ENCODE results near the gene GPRC5C. TPM values are rescaled to one million over a fixed set of nuclear protein-coding genes. Genes with fewer than 3 reads are reported as not detected.

GPRC5C gene
- total RNA-seq, 1 experiment from 2014 or later: 15.5 TPM

GRCh38 chr17:74455025-74455545, 23.2 kb downstream of the GPRC5C start:
- WGBS (ENCODE audit: extremely low coverage, insufficient read length, low lambda C conversion rate): no CpG with 5 or more reads among the region's 15 CpGs
- Mint-ChIP-seq H3K27ac (0 out of 7 replicates have a peak overlapping the region, but pooled peaks of 1 of the 3 experiments have one; percentile 27), H3K4me3 (peak overlapping the region; percentile 54 to 68; a peak in 3 of 5 replicates), H3K27me3 (ENCODE audit: low read depth) (peaks cover 67% of the 10 kb centered on the region), H3K4me1 (peaks cover 36 to 52% of the 10 kb centered on the region in 2 experiments), H3K9me3 (no peaks in the 10 kb centered on the region), H3K36me3 (ENCODE audit: insufficient read depth in 1 of 3, low read depth in 3 of 3) (no peaks in the 10 kb centered on the region)
- H3K18ac ChIP-seq (ENCODE audit: insufficient read length, low read depth, low read length): peak overlapping the region; percentile 35
- no peak overlapping the region for H2AK5ac ChIP-seq (ENCODE audit: insufficient read length, low read length)
- H3K4ac ChIP-seq (ENCODE audit: low read depth, low read length): no peak overlapping the region
- H3K9ac ChIP-seq (ENCODE audit: extremely low read depth, insufficient read length, low read length): no peak overlapping the region
- no peak overlapping the region for H2BK20ac ChIP-seq (ENCODE audit: low read depth, low read length, poor library complexity, severe bottlenecking)
- H3K27me3 ChIP-seq (ENCODE audit: insufficient read depth, low read length): peaks cover 11% of the 10 kb centered on the region; the same call in 1 of the 2 replicates
- no peak overlapping the region for H2BK120ac ChIP-seq (ENCODE audit: low read depth, low read length, poor library complexity, severe bottlenecking)
- H4K91ac ChIP-seq (ENCODE audit: insufficient read length, low read depth, low read length): no peak overlapping the region
- peaks cover 7% of the 10 kb centered on the region for H3K23me2 ChIP-seq (ENCODE audit: insufficient read length, low read depth, low read length, poor library complexity, severe bottlenecking)
- no peak overlapping the region for H2BK12ac ChIP-seq (ENCODE audit: insufficient read length, low read depth, low read length)
- no peak overlapping the region for H3K56ac ChIP-seq (ENCODE audit: insufficient read length, low read depth, low read length)
- no peak overlapping the region for H2AFZ ChIP-seq (ENCODE audit: low read length)
- H3K79me2 ChIP-seq (ENCODE audit: insufficient read depth, low read length): no peaks in the 10 kb centered on the region
- no peaks in the 10 kb centered on the region for H3K79me1 ChIP-seq (ENCODE audit: insufficient read depth, low read depth, low read length, poor library complexity, severe bottlenecking)
- peak; percentile 53 for DNase-seq
- H3K14ac ChIP-seq (ENCODE audit: insufficient read depth, low read length): no peak overlapping the region
- no peaks in the 10 kb centered on the region for H3K9me3 ChIP-seq (ENCODE audit: control insufficient read depth, low read depth, low read length)
- no peaks in the 10 kb centered on the region for H4K20me1 ChIP-seq (ENCODE audit: control insufficient read depth, insufficient read depth, insufficient read length)
- H3T11ph ChIP-seq (ENCODE audit: low read length): no peak overlapping the region
- H3K27ac ChIP-seq (ENCODE audit: insufficient read length, low read depth, low read length): no peak overlapping the region
- H2BK5ac ChIP-seq (ENCODE audit: insufficient read length, low read length): no peak overlapping the region
- TF ChIP-seq, protein P1, sequence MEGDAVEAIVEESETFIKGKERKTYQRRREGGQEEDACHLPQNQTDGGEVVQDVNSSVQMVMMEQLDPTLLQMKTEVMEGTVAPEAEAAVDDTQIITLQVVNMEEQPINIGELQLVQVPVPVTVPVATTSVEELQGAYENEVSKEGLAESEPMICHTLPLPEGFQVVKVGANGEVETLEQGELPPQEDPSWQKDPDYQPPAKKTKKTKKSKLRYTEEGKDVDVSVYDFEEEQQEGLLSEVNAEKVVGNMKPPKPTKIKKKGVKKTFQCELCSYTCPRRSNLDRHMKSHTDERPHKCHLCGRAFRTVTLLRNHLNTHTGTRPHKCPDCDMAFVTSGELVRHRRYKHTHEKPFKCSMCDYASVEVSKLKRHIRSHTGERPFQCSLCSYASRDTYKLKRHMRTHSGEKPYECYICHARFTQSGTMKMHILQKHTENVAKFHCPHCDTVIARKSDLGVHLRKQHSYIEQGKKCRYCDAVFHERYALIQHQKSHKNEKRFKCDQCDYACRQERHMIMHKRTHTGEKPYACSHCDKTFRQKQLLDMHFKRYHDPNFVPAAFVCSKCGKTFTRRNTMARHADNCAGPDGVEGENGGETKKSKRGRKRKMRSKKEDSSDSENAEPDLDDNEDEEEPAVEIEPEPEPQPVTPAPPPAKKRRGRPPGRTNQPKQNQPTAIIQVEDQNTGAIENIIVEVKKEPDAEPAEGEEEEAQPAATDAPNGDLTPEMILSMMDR (conservative IDR thresholded peaks at IDR 0.05): no peak
- no peak overlapping the region for H4K8ac ChIP-seq (replicated peaks; ENCODE audit: insufficient read length, low read depth, low read length)
- H3K4me1 ChIP-seq (ENCODE audit: insufficient read depth, low read length): peaks cover 6% of the 10 kb centered on the region; the same call in 1 of the 2 replicates
- H3K23ac ChIP-seq (ENCODE audit: insufficient read length, low read depth, low read length): no peak overlapping the region
- H2BK15ac ChIP-seq (ENCODE audit: low read depth, low read length): no peak overlapping the region
- H3K4me2 ChIP-seq (ENCODE audit: insufficient read depth, insufficient read length, low read length): peak overlapping the region; percentile 69
- no peak overlapping the region for H4K5ac ChIP-seq (ENCODE audit: insufficient read length, low read depth, low read length)

All from H9 (cell line).